ENCODE data around the gene RUNX2. TPM values are rescaled to one million over a fixed set of nuclear protein-coding genes. Genes with fewer than 3 reads are reported as not detected.
"Not testable (repeated sequence)": the region's sequence is repeated elsewhere in the genome, so short reads cannot be mapped to it uniquely, and the experiment has no call there.

The RUNX2 gene
- polyA plus RNA-seq, 1 of the 3 experiments (the other 2 are of a cell fraction) = 4.4 TPM

GRCh38 chr6:45293306-45293705 lies 34.8 kb upstream of the RUNX2 start (continued):
- TF ChIP-seq MEF2A (IDR thresholded peaks at IDR 0.05; ENCODE audit: borderline replicate concordance, low read depth) = no peak

- H3K4me1 ChIP-seq (ENCODE audit: control insufficient read depth in 1 of 2, insufficient read depth in 2 of 2, low read depth in 1 of 2, low read length in 1 of 2); H3K27ac ChIP-seq (ENCODE audit: low read depth in 2 of 2, low read length in 1 of 2); H3K79me2 ChIP-seq (ENCODE audit: insufficient read depth); H3K9ac ChIP-seq; H3K4me2 ChIP-seq; H3K9me3 ChIP-seq; H3F3A ChIP-seq (replicated peaks; ENCODE audit: insufficient read depth); H2AFZ ChIP-seq (ENCODE audit: low read depth); DNase-seq; H3K36me3 ChIP-seq (replicated peaks in 1 of 2; ENCODE audit: control insufficient read depth in 1 of 2, insufficient read depth in 2 of 2, low read length in 1 of 2); H3K27me3 ChIP-seq (ENCODE audit: insufficient read depth); H3K4me3 ChIP-seq (ENCODE audit: low read depth in 2 of 2, low read length in 1 of 2); H3K9me2 ChIP-seq; H4K20me1 ChIP-seq (ENCODE audit: insufficient read depth); CTCF ChIA-PET; POLR2A ChIA-PET: not testable (repeated sequence)
- 20% methylated on average over 1 of the region's 1 CpG for WGBS (ENCODE audit: low lambda C conversion rate)
Measured at GRCh38 chr6:45294065-45294701, 33.9 kb upstream of the RUNX2 start.

GRCh38 chr6:45297320-45297719 lies 30.8 kb upstream of the RUNX2 start:
- no peaks in the 10 kb centered on the region for H3K9me2 ChIP-seq
- POLR2A ChIA-PET = interaction anchor here (1.1 kb wide), 1 partner anchor 123 kb away, joined by 3 read pairs; no protein-coding TSS in a partner anchor
- TF ChIP-seq JUND (IDR thresholded peaks at IDR 0.05) = no peak
- no peak for TF ChIP-seq NFIC (IDR thresholded peaks at IDR 0.05; ENCODE audit: borderline replicate concordance)
- no peak for TF ChIP-seq MXI1 (IDR thresholded peaks at IDR 0.05; ENCODE audit: low read depth, low read length)
- no peak for TF ChIP-seq USF2 (IDR thresholded peaks at IDR 0.05; ENCODE audit: borderline replicate concordance, low read depth, low read length)
- TF ChIP-seq FOXJ3 (CRISPR knock-in tag; IDR thresholded peaks at IDR 0.05) = no peak
- no peak for TF ChIP-seq GATA2 (CRISPR knock-in tag; IDR thresholded peaks at IDR 0.05)
- no peak for TF ChIP-seq ZBTB33 (IDR thresholded peaks at IDR 0.05; ENCODE audit: borderline replicate concordance, low read depth)
- TF ChIP-seq CTCF (IDR thresholded peaks at IDR 0.05) = no peak
- no peak for TF ChIP-seq NRF1 (IDR thresholded peaks at IDR 0.05; ENCODE audit: low read depth, low read length)
- TF ChIP-seq ELF1 (IDR thresholded peaks at IDR 0.05) = no peak
- TF ChIP-seq FOSL2 (IDR thresholded peaks at IDR 0.05; ENCODE audit: borderline replicate concordance, low read depth) = no peak
- no peak for TF ChIP-seq REST (IDR thresholded peaks at IDR 0.05; ENCODE audit: low read depth, low read length)
- no peak for TF ChIP-seq TCF12 (IDR thresholded peaks at IDR 0.05)
- TF ChIP-seq TAF1 (IDR thresholded peaks at IDR 0.05; ENCODE audit: borderline replicate concordance, low read depth, low read length) = no peak
- TF ChIP-seq MEF2A (IDR thresholded peaks at IDR 0.05; ENCODE audit: borderline replicate concordance, low read depth) = no peak
- no peak for TF ChIP-seq MAX (IDR thresholded peaks at IDR 0.05; ENCODE audit: low read depth)
- TF ChIP-seq EZH2phosphoT487 (IDR thresholded peaks at IDR 0.05; ENCODE audit: borderline replicate concordance, low read depth) = no peak

More at GRCh38 chr6:45297320-45297719, 30.8 kb upstream of the RUNX2 start:
- H3K9ac ChIP-seq = no peak overlapping the region
- no peak for DNase-seq
- H3F3A ChIP-seq (replicated peaks; ENCODE audit: insufficient read depth) = no peaks in the 10 kb centered on the region
- H4K20me1 ChIP-seq (ENCODE audit: insufficient read depth) = no peaks in the 10 kb centered on the region
- 0 out of 2 replicates have a peak, but pooled peaks cover 4% of the 10 kb centered on the region for H3K9me3 ChIP-seq
- H3K79me2 ChIP-seq (ENCODE audit: insufficient read depth) = no peaks in the 10 kb centered on the region
- no peak overlapping the region for H3K27ac ChIP-seq (ENCODE audit: low read depth in 2 of 2, low read length in 1 of 2)
- no peaks in the 10 kb centered on the region for H3K4me1 ChIP-seq (ENCODE audit: control insufficient read depth in 1 of 2, insufficient read depth in 2 of 2, low read depth in 1 of 2, low read length in 1 of 2)
- CTCF ChIA-PET = no interaction called here
- H3K4me2 ChIP-seq = no peak overlapping the region
- no peak overlapping the region for H3K4me3 ChIP-seq (ENCODE audit: low read depth in 2 of 2, low read length in 1 of 2)
- no peaks in the 10 kb centered on the region for H3K27me3 ChIP-seq (ENCODE audit: insufficient read depth)
- no peak overlapping the region for H2AFZ ChIP-seq (ENCODE audit: low read depth)
- H3K36me3 ChIP-seq (replicated peaks in 1 of 2; ENCODE audit: control insufficient read depth in 1 of 2, insufficient read depth in 2 of 2, low read length in 1 of 2) = no peaks in the 10 kb centered on the region
